CD4-positive, CD25-positive, alpha-beta regulatory T cell (primary cell): Measurements from ENCODE around the gene UMOD. TPM values are rescaled to one million over a fixed set of nuclear protein-coding genes. Genes with fewer than 3 reads are reported as not detected.

ENCODE experiments used
- ATAC-seq, 2 donors: fragments of 150-1000 bp; cut with Tn5 transposase; one replicate each; pipeline ENCODE4 v1.10.0; 2021; ENCODE audit warnings: low read depth in 2 of 2, moderate number of reproducible peaks in 2 of 2, moderate library complexity in 1 of 2
- DNase-seq, 3 donors: peaks; one replicate each; pipeline versions ENCODE4 v3.0.0 to v3.0.0-alpha.2; 2012 to 2022; ENCODE audit warnings: mixed read lengths in 1 of 3
- H3K27ac ChIP-seq: one replicate; pipeline ENCODE4 v1.7.0; 2013; ENCODE audit warnings: mild to moderate bottlenecking, low read length; ENCODE audit not compliant: insufficient read depth, poor library complexity, severe bottlenecking
- H3K27me3 ChIP-seq: one replicate; pipeline ENCODE4 v1.7.0; 2013; ENCODE audit warnings: low read length; ENCODE audit not compliant: control insufficient read depth, insufficient read depth
- H3K36me3 ChIP-seq: one replicate; pipeline ENCODE4 v1.7.0; 2013; ENCODE audit warnings: mild to moderate bottlenecking, low read length, moderate library complexity; ENCODE audit not compliant: control insufficient read depth, insufficient read depth
- H3K4me1 ChIP-seq: 2 replicates; pipeline ENCODE4 v1.7.0; 2013; ENCODE audit warnings: mild to moderate bottlenecking, low read length; ENCODE audit not compliant: insufficient read depth, control insufficient read depth, poor library complexity, severe bottlenecking
- H3K4me3 ChIP-seq: one replicate; pipeline ENCODE4 v1.7.0; 2013; ENCODE audit warnings: low read depth, mild to moderate bottlenecking, low read length, moderate library complexity
- H3K9me3 ChIP-seq, 2 experiments: 1 replicate in 1 of 2; 2 replicates in 1 of 2; pipeline ENCODE4 v1.7.0; 2013; ENCODE audit warnings: low read length in 2 of 2, mild to moderate bottlenecking in 1 of 2, moderate library complexity in 1 of 2; ENCODE audit not compliant: control insufficient read depth in 2 of 2
- H3K27ac Mint-ChIP-seq, 3 donors: one replicate each; pipeline ENCODE4 v1.8.0; 2020 to 2022; ENCODE audit warnings: mild to moderate bottlenecking in 3 of 3, mixed read lengths in 3 of 3, moderate library complexity in 2 of 3
- H3K27me3 Mint-ChIP-seq: one replicate; pipeline ENCODE4 v1.8.0; 2022; ENCODE audit warnings: mild to moderate bottlenecking, mixed read lengths
- H3K36me3 Mint-ChIP-seq: one replicate; pipeline ENCODE4 v1.8.0; 2020; ENCODE audit warnings: mixed read lengths
- H3K4me1 Mint-ChIP-seq, 4 donors: one replicate each; pipeline ENCODE4 v1.8.0; 2020 to 2022; ENCODE audit warnings: mixed read lengths in 4 of 4, mild to moderate bottlenecking in 1 of 4
- H3K4me3 Mint-ChIP-seq, 4 donors: one replicate each; pipeline ENCODE4 v1.8.0; 2020 to 2022; ENCODE audit warnings: mild to moderate bottlenecking in 4 of 4, mixed read lengths in 4 of 4, moderate library complexity in 3 of 4
- H3K9me3 Mint-ChIP-seq, 7 donors: one replicate each; pipeline ENCODE4 v1.8.0; 2020 to 2022; ENCODE audit warnings: mixed read lengths in 7 of 7, mild to moderate bottlenecking in 3 of 7, moderate library complexity in 2 of 7
- polyA plus RNA-seq, 4 donors: library from polyadenylated mRNA; unstranded; fragments of 300-500 nt; fragmentation: Illumina TruSeq; gene quantifications; one replicate each; pipeline ENCODE4 v1.2.3, GENCODE V29; 2021
- total RNA-seq: library from RNA; stranded (reverse); gene quantifications from one replicate; pipeline ENCODE4 v1.2.3, GENCODE V29; 2022

The UMOD gene
- total and polyA plus RNA-seq, 5 donors from 2014 or later = not detected

- H3K4me1 ChIP-seq = no peaks in the 10 kb centered on the region
- Mint-ChIP-seq H3K9me3 (peaks cover 0 to 3% (median 0%) of the 10 kb centered on the region in 7 donors), H3K36me3 (no peaks in the 10 kb centered on the region), H3K27ac (no peak overlapping the region), H3K27me3 (no peaks in the 10 kb centered on the region), H3K4me3 (no peak overlapping the region), H3K4me1 (no peaks in the 10 kb centered on the region)
- no peak overlapping the region for H3K27ac ChIP-seq
- no peak overlapping the region for H3K4me3 ChIP-seq
- ATAC-seq = no peak
- no peak for DNase-seq
- H3K9me3 ChIP-seq = no peaks in the 10 kb centered on the region
- no peaks in the 10 kb centered on the region for H3K36me3 ChIP-seq
- no peaks in the 10 kb centered on the region for H3K27me3 ChIP-seq
These were observed 45.3 kb downstream of the UMOD start for GRCh38 chr16:20307240-20307671.

DNA sequence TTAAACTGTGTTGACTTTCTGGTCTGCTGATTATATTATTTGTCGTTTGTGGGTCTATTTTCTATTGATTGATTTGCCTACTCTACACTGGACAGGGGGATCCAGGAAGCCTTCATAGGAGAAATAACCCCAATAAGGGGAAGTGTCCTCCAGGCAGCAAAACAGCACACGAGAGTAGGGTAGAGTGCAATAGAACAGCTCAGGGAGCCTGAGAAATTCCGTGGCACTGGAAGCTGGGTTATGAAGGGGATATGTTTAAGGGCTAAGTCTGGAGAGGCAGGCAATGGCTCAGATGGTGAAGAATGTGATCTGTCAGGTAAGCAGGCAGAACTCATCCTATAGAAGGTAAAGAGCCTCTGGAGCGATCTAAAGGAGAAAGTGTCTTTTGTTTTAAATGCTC, 46.1 kb downstream of the UMOD start:
- Mint-ChIP-seq H3K27me3 (no peaks in the 10 kb centered on the region), H3K4me3 (no peak overlapping the region)

DNA sequence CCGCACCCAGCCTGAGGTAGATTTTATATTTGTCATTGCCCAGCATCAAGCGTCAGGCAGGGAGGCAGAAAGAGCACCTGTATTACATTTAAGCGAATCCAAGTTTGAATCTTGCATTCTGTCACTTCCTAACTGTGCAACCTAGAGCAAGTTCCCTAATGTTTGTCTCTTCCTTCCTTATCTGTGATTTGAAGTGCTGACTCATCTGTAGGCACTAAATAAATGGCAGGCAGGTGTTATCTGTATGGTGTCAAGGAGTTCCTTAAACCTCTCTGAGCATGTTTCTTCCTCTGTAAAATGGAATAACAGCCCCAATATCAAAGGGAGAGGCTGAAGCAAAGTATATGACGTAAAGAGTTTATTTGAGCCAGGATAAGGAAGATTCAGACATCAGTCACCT, 49.5 kb downstream of the UMOD start:
- H3K27me3 Mint-ChIP-seq = peaks cover 10% of the 10 kb centered on the region
- no peaks in the 10 kb centered on the region for H3K4me1 ChIP-seq
- H3K9me3 Mint-ChIP-seq = peaks cover 0 to 1% (median 0%) of the 10 kb centered on the region in 7 donors
- H3K9me3 ChIP-seq = no peaks in the 10 kb centered on the region
- no peak for ATAC-seq
- no peak overlapping the region for H3K27ac Mint-ChIP-seq
- no peaks in the 10 kb centered on the region for H3K27me3 ChIP-seq
- DNase-seq = no peak
- H3K4me3 ChIP-seq = no peak overlapping the region
- no peaks in the 10 kb centered on the region for H3K4me1 Mint-ChIP-seq
- H3K27ac ChIP-seq = no peak overlapping the region
- no peaks in the 10 kb centered on the region for H3K36me3 Mint-ChIP-seq
- no peak overlapping the region for H3K4me3 Mint-ChIP-seq
- H3K36me3 ChIP-seq = no peaks in the 10 kb centered on the region

More for the DNA sequence above, 46.1 kb downstream of the UMOD start:
- Histone ChIP-seq H3K9me3 (no peaks in the 10 kb centered on the region), H3K27ac (no peak overlapping the region), H3K27me3 (no peaks in the 10 kb centered on the region), H3K4me1 (no peaks in the 10 kb centered on the region), H3K36me3 (no peaks in the 10 kb centered on the region), H3K4me3 (no peak overlapping the region)
- Mint-ChIP-seq H3K27ac (no peak overlapping the region), H3K4me1 (no peaks in the 10 kb centered on the region), H3K36me3 (no peaks in the 10 kb centered on the region), H3K9me3 (peaks cover 0 to 1% (median 0%) of the 10 kb centered on the region in 7 donors)
- no peak for ATAC-seq
- no peak for DNase-seq

DNA sequence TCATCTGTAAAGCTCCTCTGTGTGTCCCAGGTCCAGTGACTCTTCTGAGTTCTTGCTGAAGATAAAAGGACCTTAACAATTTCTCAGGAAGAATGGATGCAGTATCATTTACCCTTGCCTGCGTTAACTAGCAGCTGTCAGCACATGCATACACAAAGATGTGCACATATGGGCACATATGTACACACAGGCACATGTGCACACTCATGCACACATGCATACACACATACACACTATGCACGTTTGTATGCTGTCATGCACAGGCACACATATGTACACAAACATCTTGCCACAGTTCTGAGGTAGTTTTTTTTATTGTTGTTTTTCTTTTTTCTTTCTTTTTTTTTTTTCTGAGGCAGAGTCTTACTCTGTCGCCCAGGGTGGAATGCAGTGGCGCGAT, 50.1 kb downstream of the UMOD start:
- no peak for ATAC-seq
- Histone ChIP-seq H3K27me3 (no peaks in the 10 kb centered on the region), H3K9me3 (no peaks in the 10 kb centered on the region), H3K4me1 (no peaks in the 10 kb centered on the region), H3K36me3 (no peaks in the 10 kb centered on the region), H3K27ac (no peak overlapping the region), H3K4me3 (no peak overlapping the region)
- Mint-ChIP-seq H3K27me3 (peaks cover 10% of the 10 kb centered on the region), H3K36me3 (no peaks in the 10 kb centered on the region), H3K4me1 (no peaks in the 10 kb centered on the region), H3K27ac (no peak overlapping the region), H3K9me3 (peaks cover 0 to 1% (median 0%) of the 10 kb centered on the region in 7 donors), H3K4me3 (no peak overlapping the region)
- no peak for DNase-seq

DNA sequence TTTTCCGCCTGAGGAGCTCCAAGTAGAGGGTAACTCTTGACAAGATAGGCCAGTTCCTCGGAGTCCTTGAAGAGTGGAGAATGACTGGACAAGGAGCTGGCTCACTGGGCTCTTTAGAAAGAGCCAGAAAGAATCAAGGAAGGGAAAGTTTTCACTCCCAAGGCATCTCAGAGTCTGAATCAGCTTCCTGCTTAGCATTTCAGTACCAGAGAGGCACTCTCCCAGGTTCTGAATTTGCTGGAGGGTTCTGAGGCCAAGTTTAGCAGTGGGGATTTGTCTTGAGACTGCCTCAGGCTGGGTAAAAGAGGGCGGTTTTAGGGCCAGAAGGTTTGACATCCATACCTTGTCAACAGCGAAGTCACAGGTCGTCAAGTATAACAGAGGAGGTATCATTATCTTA, 50.7 kb downstream of the UMOD start:
- no peak for DNase-seq
- H3K36me3 Mint-ChIP-seq = no peaks in the 10 kb centered on the region
- Histone ChIP-seq H3K27ac (no peak overlapping the region), H3K9me3 (no peaks in the 10 kb centered on the region), H3K36me3 (no peaks in the 10 kb centered on the region), H3K4me1 (no peaks in the 10 kb centered on the region), H3K27me3 (no peaks in the 10 kb centered on the region), H3K4me3 (no peak overlapping the region)
- ATAC-seq = no peak
- no peak overlapping the region for H3K4me3 Mint-ChIP-seq
- no peaks in the 10 kb centered on the region for H3K4me1 Mint-ChIP-seq
- peaks cover 0 to 1% (median 0%) of the 10 kb centered on the region in 7 donors for H3K9me3 Mint-ChIP-seq
- H3K27me3 Mint-ChIP-seq = peaks cover 10% of the 10 kb centered on the region
- peak overlapping the region in 1 of 3 donors; percentile 47 for H3K27ac Mint-ChIP-seq

DNA sequence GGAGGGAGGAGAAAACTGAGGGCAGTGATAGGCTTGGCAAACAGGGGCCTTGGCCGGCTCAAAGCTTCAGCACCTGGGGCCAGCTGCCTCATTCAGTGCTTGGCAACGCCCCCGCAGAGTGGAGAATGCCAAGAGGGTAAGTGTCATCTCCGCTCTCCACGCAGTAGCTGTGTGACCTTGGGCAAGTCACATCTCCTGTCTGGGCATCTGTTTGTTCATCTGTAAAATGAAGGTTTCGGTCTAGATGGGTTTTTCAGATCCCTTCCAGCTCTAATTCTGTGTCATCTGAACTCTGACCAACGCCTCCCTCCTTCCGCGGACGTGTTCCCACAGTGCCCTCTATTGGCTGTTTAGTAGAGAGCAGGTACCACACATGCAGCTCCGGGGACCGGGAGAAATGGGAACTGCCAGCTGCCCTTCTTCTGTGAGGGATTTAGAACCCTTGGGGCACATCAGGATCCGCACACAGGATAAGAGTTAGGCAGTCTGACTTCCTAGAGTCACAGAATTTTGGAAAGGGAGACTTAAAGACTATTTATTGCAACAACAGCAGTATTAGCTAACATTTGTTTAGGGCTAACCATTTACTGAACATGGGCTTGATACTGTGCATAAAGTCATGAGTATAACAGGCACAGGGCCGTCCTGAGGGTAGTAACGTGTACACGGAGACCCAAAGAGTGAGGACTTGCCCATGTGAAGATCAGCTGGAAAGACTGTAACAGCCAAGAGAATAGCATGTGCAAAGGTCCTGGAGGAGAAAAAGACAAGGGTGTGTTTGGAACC, 52.0 kb downstream of the UMOD start:
- H3K27me3 Mint-ChIP-seq = peaks cover 10% of the 10 kb centered on the region
- peaks cover 0 to 1% (median 0%) of the 10 kb centered on the region in 7 donors for H3K9me3 Mint-ChIP-seq
- H3K36me3 Mint-ChIP-seq = no peaks in the 10 kb centered on the region
- H3K4me3 ChIP-seq = no peak overlapping the region
- ATAC-seq = no peak
- peak in 1 of 3 donors; percentile 44 for DNase-seq
- no peaks in the 10 kb centered on the region for H3K4me1 ChIP-seq
- H3K27ac ChIP-seq = no peak overlapping the region
- no peaks in the 10 kb centered on the region for H3K36me3 ChIP-seq
- no peak overlapping the region for H3K4me3 Mint-ChIP-seq
- no peaks in the 10 kb centered on the region for H3K27me3 ChIP-seq
- H3K9me3 ChIP-seq = no peaks in the 10 kb centered on the region
- no peaks in the 10 kb centered on the region for H3K4me1 Mint-ChIP-seq
- H3K27ac Mint-ChIP-seq = no peak overlapping the region

DNA sequence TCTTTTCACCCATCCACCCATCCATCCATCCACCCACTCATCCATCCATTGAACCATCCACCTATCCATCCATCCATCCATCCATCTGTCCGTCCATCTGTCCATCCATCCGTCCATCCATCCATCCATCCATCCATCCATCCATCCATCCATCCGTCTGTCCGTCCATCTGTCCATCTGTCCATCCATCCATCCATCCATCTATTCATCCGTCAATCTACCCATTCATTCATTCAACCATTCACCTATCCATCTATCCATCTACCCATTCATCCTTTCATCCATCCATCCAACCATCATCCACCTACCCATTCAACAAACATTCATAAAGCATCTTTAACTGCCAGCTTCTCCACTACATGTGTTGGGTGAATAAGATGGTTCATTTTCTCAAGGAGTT, 54.1 kb downstream of the UMOD start:
- H3K36me3 Mint-ChIP-seq = no peaks in the 10 kb centered on the region
- ATAC-seq (no peak), DNase-seq (no peak)
- Histone ChIP-seq H3K27me3 (no peaks in the 10 kb centered on the region), H3K27ac (no peak overlapping the region), H3K4me1 (no peaks in the 10 kb centered on the region), H3K9me3 (no peaks in the 10 kb centered on the region), H3K4me3 (no peak overlapping the region), H3K36me3 (no peaks in the 10 kb centered on the region)
- H3K27ac Mint-ChIP-seq = no peak overlapping the region
- peaks cover 10% of the 10 kb centered on the region for H3K27me3 Mint-ChIP-seq
- H3K4me1 Mint-ChIP-seq = no peaks in the 10 kb centered on the region
- peaks cover 0 to 4% (median 0%) of the 10 kb centered on the region in 7 donors for H3K9me3 Mint-ChIP-seq
- H3K4me3 Mint-ChIP-seq = no peak overlapping the region
